BJ (cell line): Measurements from ENCODE around the gene SAFB. TPM values are rescaled to one million over a fixed set of nuclear protein-coding genes. Genes with fewer than 3 reads are reported as not detected.

Experiments used
- CTCF ChIA-PET: fragments of 350-600 bp; formaldehyde crosslinking; extraction: SDS; loops from one replicate; lab custom pipeline; 2021; ENCODE audit warnings: antibody characterized with exemption, inconsistent platforms; lab: Yijun Ruan, JAX
- POLR2A ChIA-PET: fragments of 300-600 bp; sonication (Branson Sonifier 250); formaldehyde crosslinking; extraction: SDS; loops from one replicate; lab custom pipeline; 2021; ENCODE audit warnings: antibody characterized with exemption; lab: Charles Lee
- DNase-seq: peaks from one replicate; pipeline ENCODE4 v3.0.0-alpha.2; 2011; ENCODE audit warnings: low read depth
- H3K27me3 ChIP-seq: 2 replicates; pipeline ENCODE4 v1.6.0; 2011; ENCODE audit warnings: low read length; ENCODE audit not compliant: control insufficient read depth, insufficient read depth
- H3K36me3 ChIP-seq: 2 replicates; pipeline ENCODE4 v1.5.1; 2011; ENCODE audit warnings: low read length; ENCODE audit not compliant: control insufficient read depth, insufficient read depth
- H3K4me3 ChIP-seq: 2 replicates; pipeline ENCODE4 v1.5.1; 2011; ENCODE audit warnings: low read depth, mild to moderate bottlenecking, control low read depth, low read length
- polyA plus RNA-seq: library from polyadenylated mRNA; depleted of rRNA; stranded (reverse); fragments of >200 nt; gene quantifications from 2 replicates; pipeline ENCODE4 v1.2.3, GENCODE V29; 2011; rRNA removed
- small RNA-seq: library from RNA; depleted of rRNA; stranded (forward); fragments of <200 nt; gene quantifications from one replicate; pipeline ENCODE3, GENCODE V24; 2012; ENCODE audit warnings: low replicate concordance, low read depth; ENCODE audit not compliant: insufficient read length
- TF ChIP-seq, protein P1 (sequence below): IDR thresholded peaks from 2 replicates; pipeline ENCODE4 v1.5.1; 2011; ENCODE audit warnings: low read depth, mild to moderate bottlenecking, control low read depth, inconsistent platforms, low read length, moderate library complexity; ENCODE audit not compliant: insufficient read depth

The SAFB gene
- polyA plus RNA-seq, 1 experiment: 20.8 TPM

DNA sequence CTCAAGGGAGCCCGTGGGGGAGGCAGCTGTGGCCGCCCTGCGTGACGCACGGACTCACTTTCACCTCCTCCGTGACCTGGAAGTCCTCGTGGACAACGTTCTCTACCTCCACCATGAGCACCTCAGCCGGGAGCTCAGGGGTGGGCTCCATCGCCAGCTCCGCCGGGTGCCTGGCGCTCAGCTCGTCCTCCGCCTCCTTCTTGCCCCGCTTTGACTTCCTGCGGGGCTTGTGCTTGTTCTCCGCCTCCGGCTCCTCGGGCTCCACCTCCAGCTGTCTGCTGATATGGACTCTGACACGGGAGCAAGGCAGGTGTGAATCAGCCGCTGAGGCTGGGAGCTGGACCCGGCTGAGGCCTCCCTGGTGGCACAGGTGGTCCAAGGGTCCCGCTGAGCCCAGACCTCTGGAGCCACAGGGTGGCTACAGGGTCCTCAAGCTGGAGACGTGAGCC lies 88.9 kb downstream of the SAFB start:
- TF ChIP-seq, protein P1, sequence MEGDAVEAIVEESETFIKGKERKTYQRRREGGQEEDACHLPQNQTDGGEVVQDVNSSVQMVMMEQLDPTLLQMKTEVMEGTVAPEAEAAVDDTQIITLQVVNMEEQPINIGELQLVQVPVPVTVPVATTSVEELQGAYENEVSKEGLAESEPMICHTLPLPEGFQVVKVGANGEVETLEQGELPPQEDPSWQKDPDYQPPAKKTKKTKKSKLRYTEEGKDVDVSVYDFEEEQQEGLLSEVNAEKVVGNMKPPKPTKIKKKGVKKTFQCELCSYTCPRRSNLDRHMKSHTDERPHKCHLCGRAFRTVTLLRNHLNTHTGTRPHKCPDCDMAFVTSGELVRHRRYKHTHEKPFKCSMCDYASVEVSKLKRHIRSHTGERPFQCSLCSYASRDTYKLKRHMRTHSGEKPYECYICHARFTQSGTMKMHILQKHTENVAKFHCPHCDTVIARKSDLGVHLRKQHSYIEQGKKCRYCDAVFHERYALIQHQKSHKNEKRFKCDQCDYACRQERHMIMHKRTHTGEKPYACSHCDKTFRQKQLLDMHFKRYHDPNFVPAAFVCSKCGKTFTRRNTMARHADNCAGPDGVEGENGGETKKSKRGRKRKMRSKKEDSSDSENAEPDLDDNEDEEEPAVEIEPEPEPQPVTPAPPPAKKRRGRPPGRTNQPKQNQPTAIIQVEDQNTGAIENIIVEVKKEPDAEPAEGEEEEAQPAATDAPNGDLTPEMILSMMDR: no peak

DNA sequence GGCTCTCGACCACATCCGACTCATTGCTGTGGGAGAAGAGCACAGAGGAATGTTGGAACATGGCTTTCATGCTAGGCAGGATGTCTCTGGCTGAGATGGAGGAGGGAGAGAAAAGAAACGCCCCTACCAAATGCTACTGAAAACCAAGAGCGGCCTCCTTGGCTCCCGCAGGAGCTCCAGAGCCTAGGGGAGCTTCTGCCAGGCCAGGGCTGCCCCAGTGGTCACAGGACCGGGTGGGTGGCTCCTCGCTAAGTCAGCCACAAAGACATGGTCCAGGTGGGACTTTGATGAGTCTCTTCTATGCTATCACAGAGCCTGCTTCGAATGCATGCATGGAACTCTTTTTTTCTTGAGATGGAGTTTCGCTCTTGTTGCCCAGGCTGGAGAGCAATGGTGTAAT lies 90.3 kb downstream of the SAFB start:
- POLR2A ChIA-PET: no interaction called here
- H3K36me3 ChIP-seq: peaks cover 30% of the 10 kb centered on the region
- TF ChIP-seq, protein P1: no peak
- no peak for DNase-seq
- no peaks in the 10 kb centered on the region for H3K27me3 ChIP-seq
- CTCF ChIA-PET: interaction anchor here (1.1 to 1.5 kb wide), 3 partner anchors 22 to 81 kb away, joined by 3 to 4 read pairs (median 4); no protein-coding TSS in a partner anchor
- no peak overlapping the region for H3K4me3 ChIP-seq

More for the DNA sequence above, 88.9 kb downstream of the SAFB start:
- POLR2A ChIA-PET: no interaction called here
- CTCF ChIA-PET: interaction anchor here (1.2 to 1.6 kb wide), 3 partner anchors 9 to 25 kb away, joined by 3 to 5 read pairs (median 3); no protein-coding TSS in a partner anchor
- peaks cover 41% of the 10 kb centered on the region for H3K36me3 ChIP-seq
- no peak overlapping the region for H3K4me3 ChIP-seq
- H3K27me3 ChIP-seq: no peaks in the 10 kb centered on the region
- DNase-seq: no peak

DNA sequence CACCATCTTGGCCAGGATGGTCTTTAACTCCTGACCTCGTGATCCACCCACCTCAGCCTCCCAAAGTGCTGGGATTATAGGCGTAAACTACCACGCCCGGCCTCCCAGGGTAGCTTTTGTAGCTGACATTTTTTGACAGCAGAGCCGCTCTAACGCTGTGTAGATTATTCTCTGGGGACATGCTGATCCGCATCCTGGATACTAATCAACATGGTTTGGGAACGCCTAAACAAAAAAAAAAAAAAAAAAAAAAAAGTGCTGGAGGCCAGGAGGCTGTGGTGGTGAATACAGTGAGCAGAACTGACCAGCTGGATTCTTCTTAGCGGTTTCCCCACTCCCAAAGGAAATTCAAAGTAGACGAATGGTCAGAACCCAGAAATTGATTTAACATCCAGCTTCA lies 91.9 kb downstream of the SAFB start:
- H3K4me3 ChIP-seq: no peak overlapping the region
- DNase-seq: no peak
- CTCF ChIA-PET: interaction anchor here (1.5 kb wide), 1 partner anchor 79 kb away, joined by 4 read pairs; no protein-coding TSS in a partner anchor
- H3K27me3 ChIP-seq: no peaks in the 10 kb centered on the region
- POLR2A ChIA-PET: no interaction called here
- TF ChIP-seq, protein P1: no peak
- peaks cover 27% of the 10 kb centered on the region for H3K36me3 ChIP-seq

DNA sequence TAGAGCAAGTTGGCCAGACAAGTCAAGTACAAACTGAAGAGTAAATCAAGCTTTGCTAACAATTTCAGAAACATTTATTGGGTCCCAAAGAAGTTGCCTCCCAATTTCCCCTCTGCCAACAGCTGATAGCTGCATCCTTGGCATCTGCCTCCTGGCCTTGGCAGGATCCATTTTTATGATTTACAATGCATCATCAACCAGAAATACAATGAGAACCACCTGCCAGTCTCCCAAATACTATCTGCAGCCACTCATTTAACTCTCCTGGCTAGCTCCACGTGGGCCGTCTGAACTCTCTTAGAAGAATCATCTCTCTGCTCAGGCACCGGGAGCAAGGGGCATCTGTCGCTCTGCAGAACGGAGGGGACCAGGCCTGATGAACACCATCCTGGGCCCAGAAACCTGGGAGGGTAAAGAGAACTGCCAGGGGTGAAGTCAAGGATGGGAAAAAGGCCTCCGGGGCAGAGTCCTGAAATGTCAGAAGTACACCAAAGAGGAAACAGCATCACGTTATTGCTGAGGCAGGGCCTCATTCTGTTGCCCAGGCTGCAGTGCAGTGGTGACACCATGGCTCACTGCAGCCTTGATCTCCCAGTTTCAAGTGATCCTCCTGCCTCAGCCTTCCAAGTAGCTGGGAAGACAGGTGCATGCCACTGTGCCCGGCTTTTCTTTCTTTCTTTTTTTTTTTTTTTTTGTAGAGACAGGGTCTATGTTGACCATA lies 94.5 kb downstream of the SAFB start:
- ChIA-PET POLR2A (interaction anchor here (0.6 kb wide), 1 partner anchor 24 kb away, joined by 3 read pairs; no protein-coding TSS in a partner anchor), CTCF (interaction anchor here (0.9 to 2.9 kb wide), 2 partner anchors 27 to 30 kb away, joined by 4 to 11 read pairs; partner anchors contain the start of gene RPL36)
- TF ChIP-seq, protein P1: no peak
- no peak for DNase-seq
- no peak overlapping the region for H3K4me3 ChIP-seq
- peaks cover 10% of the 10 kb centered on the region for H3K36me3 ChIP-seq
- no peaks in the 10 kb centered on the region for H3K27me3 ChIP-seq

Small RNAs within 50 kb of the gene (small RNA-seq; reads per million reads assigned to genes)
- not detected for gene SNRPEP4

Other genes starting within 250 kb of the SAFB start
- not detected in 2 replicates for gene ZNRF4, start 167.7 kb upstream of the SAFB start, polyA plus RNA-seq
- 0.07 and 0.23 TPM in 2 replicates for gene TINCR, start 55.1 kb upstream of the SAFB start, polyA plus RNA-seq
- gene SAFB2, start 307 bp upstream of the SAFB start, polyA plus RNA-seq: 13.3 and 15.3 TPM in 2 replicates
- 65.2 and 67.8 TPM in 2 replicates for gene MICOS13, start 57.4 kb downstream of the SAFB start, polyA plus RNA-seq
- 5.3 and 5.6 TPM in 2 replicates for gene HSD11B1L, start 57.9 kb downstream of the SAFB start, polyA plus RNA-seq
- 824 and 912 TPM in 2 replicates for gene RPL36, start 67.2 kb downstream of the SAFB start, polyA plus RNA-seq
- 55.4 and 77.4 TPM in 2 replicates for gene LONP1, start 97.1 kb downstream of the SAFB start, polyA plus RNA-seq
- not detected in 2 replicates for gene CATSPERD, start 97.6 kb downstream of the SAFB start, polyA plus RNA-seq
- gene PRR22, start 161.7 kb downstream of the SAFB start, polyA plus RNA-seq: 0.28 and 0.53 TPM in 2 replicates
- 9.9 and 13.7 TPM in 2 replicates for gene DUS3L, start 168.1 kb downstream of the SAFB start, polyA plus RNA-seq
- gene NRTN, start 182.0 kb downstream of the SAFB start, polyA plus RNA-seq: 0.20 and 0.22 TPM in 2 replicates
- not detected in 2 replicates for gene FUT6, start 216.6 kb downstream of the SAFB start, polyA plus RNA-seq
- gene FUT3, start 228.4 kb downstream of the SAFB start, polyA plus RNA-seq: not detected in 2 replicates
- not detected in 2 replicates for gene FUT5, start 247.5 kb downstream of the SAFB start, polyA plus RNA-seq